Fibroblast of villous mesenchyme (primary cell): Measurements from ENCODE around the gene TMEM208. TPM values are rescaled to one million over a fixed set of nuclear protein-coding genes. Genes with fewer than 3 reads are reported as not detected.
A peak's percentile ranks its signal among the peaks of the same experiment; 100 is the strongest.

Experiments used
- DNase-seq: peaks from one replicate; pipeline ENCODE4 v3.0.0-alpha.2; 2010; ENCODE audit warnings: low read depth
- H3K4me3 ChIP-seq: 2 replicates; pipeline ENCODE4 v1.5.1; 2011; ENCODE audit warnings: low read depth, mild to moderate bottlenecking, low read length
- CTCF ChIP-seq: IDR thresholded peaks from 2 replicates; pipeline ENCODE4 v1.5.1; 2012; ENCODE audit warnings: low read depth, mild to moderate bottlenecking, low read length; ENCODE audit not compliant: insufficient read depth
- total RNA-seq: library from RNA; depleted of rRNA; stranded (reverse); fragments of >200 nt; gene quantifications from 2 replicates; pipeline ENCODE4 v1.2.3, GENCODE V29; 2012

Gene TMEM208
- total RNA-seq, 1 donor = 25.5 TPM

- no peak for TF ChIP-seq CTCF
- peak; percentile 95 for DNase-seq
- H3K4me3 ChIP-seq = peak within 1 kb of the TSS; percentile 96
Observed at GRCh38 chr16:67191995-67192681, 34.8 kb upstream of the TMEM208 start, which contains the start of gene E2F4. Gene E2F4 (plus strand): TSS chr16:67192155. CDS start chr16:67192228, 73 bp downstream.

GRCh38 chr16:67192781-67193361 is 34.1 kb upstream of the TMEM208 start:
- peak overlapping the region; percentile 96 for H3K4me3 ChIP-seq
- DNase-seq = no peak
- TF ChIP-seq CTCF = no peak

- no peak for DNase-seq
- no peak for TF ChIP-seq CTCF
- H3K4me3 ChIP-seq = peak overlapping the region; percentile 96
Observed at GRCh38 chr16:67193536-67193935, 33.4 kb upstream of the TMEM208 start.

- TF ChIP-seq CTCF = no peak
- DNase-seq = no peak
- no peak overlapping the region for H3K4me3 ChIP-seq
Observed at GRCh38 chr16:67194260-67194659, 32.7 kb upstream of the TMEM208 start.

GRCh38 chr16:67195676-67196075 is 31.3 kb upstream of the TMEM208 start:
- H3K4me3 ChIP-seq = no peak overlapping the region
- no peak for DNase-seq
- no peak for TF ChIP-seq CTCF

GRCh38 chr16:67196881-67197280 is 30.0 kb upstream of the TMEM208 start:
- DNase-seq = no peak
- no peak overlapping the region for H3K4me3 ChIP-seq
- no peak for TF ChIP-seq CTCF

- no peak for DNase-seq
- H3K4me3 ChIP-seq = no peak overlapping the region
- no peak for TF ChIP-seq CTCF
Observed at GRCh38 chr16:67197704-67198103, 29.2 kb upstream of the TMEM208 start.
